H1 (cell line): Measurements from ENCODE around the gene SUPT7L. TPM values are rescaled to one million over a fixed set of nuclear protein-coding genes. Genes with fewer than 3 reads are reported as not detected.

Experiments used
- CTCF ChIA-PET: fragments of 300-600 bp; sonication (Branson Sonifier 250); formaldehyde crosslinking; loops from one replicate; lab custom pipeline; 2021; ENCODE audit not compliant: partially characterized antibody; lab: Charles Lee
- POLR2A ChIA-PET: fragments of 300-600 bp; sonication (Branson Sonifier 250); formaldehyde crosslinking; loops from one replicate; lab custom pipeline; 2021; ENCODE audit warnings: inconsistent platforms; ENCODE audit not compliant: partially characterized antibody; lab: Charles Lee
- DNase-seq, 2 experiments: peaks; one replicate each; pipeline versions ENCODE4 v3.0.0 to v3.0.0-alpha.2; 2010 to 2022; ENCODE audit warnings: low spot score in 2 of 2, low read depth in 1 of 2, mixed read lengths in 1 of 2
- FAIRE-seq: peaks from 2 replicates; lab custom pipeline; 2011; peaks lifted over from hg19 to GRCh38; lab: Jason Lieb, UNC
- H2AFZ ChIP-seq: 2 replicates; pipeline ENCODE4 v1.8.1; 2012; ENCODE audit warnings: low read length, inconsistent platforms
- H2AK5ac ChIP-seq: 2 replicates; pipeline ENCODE4 v1.6.1; 2013; ENCODE audit warnings: low read depth, low read length
- H2BK120ac ChIP-seq: replicated peaks from 2 replicates; pipeline ENCODE3; 2013; ENCODE audit warnings: low read depth, low read length, inconsistent platforms
- H2BK12ac ChIP-seq: 2 replicates; pipeline ENCODE4 v1.6.1; 2013; ENCODE audit warnings: low read depth, low read length
- H2BK15ac ChIP-seq: 2 replicates; pipeline ENCODE4 v1.6.1; 2013; ENCODE audit warnings: low read length
- H2BK20ac ChIP-seq: 2 replicates; pipeline ENCODE4 v1.6.1; 2013; ENCODE audit warnings: low read length
- H2BK5ac ChIP-seq: 2 replicates; pipeline ENCODE4 v1.6.1; 2013; ENCODE audit warnings: low read depth, low read length
- H3K14ac ChIP-seq: 2 replicates; pipeline ENCODE4 v1.6.1; 2013; ENCODE audit warnings: inconsistent platforms; ENCODE audit not compliant: insufficient read length
- H3K18ac ChIP-seq: 2 replicates; pipeline ENCODE4 v1.6.1; 2013; ENCODE audit warnings: low read length; ENCODE audit errors: extremely low read depth
- H3K23ac ChIP-seq: 2 replicates; pipeline ENCODE4 v1.6.1; 2013; ENCODE audit warnings: inconsistent platforms; ENCODE audit not compliant: insufficient read length
- H3K23me2 ChIP-seq: 2 replicates; pipeline ENCODE4 v1.6.1; 2013; ENCODE audit warnings: low read depth, low read length
- H3K27ac ChIP-seq: 2 replicates; pipeline ENCODE4 v1.6.1; 2011; ENCODE audit warnings: low read depth, low read length, inconsistent platforms
- H3K27me3 ChIP-seq, 4 experiments: replicated peaks in 1 of 4; 1 replicate in 1 of 4; 2 replicates in 3 of 4; pipeline versions ENCODE4 v1.6.1 to v1.8.1; 2011 to 2013; ENCODE audit warnings: low read length in 3 of 4, mild to moderate bottlenecking in 3 of 4, inconsistent platforms in 2 of 4, mixed read lengths in 2 of 4, moderate library complexity in 1 of 4; ENCODE audit not compliant: control insufficient read depth in 3 of 4, insufficient read depth in 3 of 4; ENCODE audit errors: extremely low read depth in 1 of 4
- H3K36me3 ChIP-seq, 4 experiments: 2 replicates each; pipeline versions ENCODE4 v1.6.1 to v1.8.1; 2011 to 2013; ENCODE audit warnings: mild to moderate bottlenecking in 4 of 4, low read length in 3 of 4, moderate library complexity in 2 of 4, control low read depth in 1 of 4, inconsistent platforms in 1 of 4; ENCODE audit not compliant: insufficient read depth in 4 of 4, control insufficient read depth in 2 of 4
- H3K4ac ChIP-seq: replicated peaks from 2 replicates; pipeline ENCODE3; 2013; ENCODE audit warnings: low read length, low read depth, mixed read lengths, inconsistent platforms; ENCODE audit not compliant: insufficient read length
- H3K4me1 ChIP-seq, 4 experiments: replicated peaks in 1 of 4; 1 replicate in 1 of 4; 2 replicates in 3 of 4; pipeline versions ENCODE4 v1.6.1 to v1.8.1; 2011 to 2013; ENCODE audit warnings: low read length in 3 of 4, inconsistent platforms in 2 of 4, mixed read lengths in 1 of 4; ENCODE audit not compliant: insufficient read depth in 4 of 4, control insufficient read depth in 3 of 4
- H3K4me2 ChIP-seq, 2 experiments: 2 replicates each; pipeline versions ENCODE4 v1.6.1 to v1.8.1; 2011 to 2013; ENCODE audit warnings: low read depth in 2 of 2, low read length in 2 of 2, control low read depth in 1 of 2, inconsistent platforms in 1 of 2, mild to moderate bottlenecking in 1 of 2; ENCODE audit not compliant: insufficient read depth in 1 of 2
- H3K4me3 ChIP-seq, 4 experiments: fragments of 200-600, 300-600 bp in 1 of 4; sonication (generic), shearing (Covaris generic), sonication (Bioruptor Twin) in 1 of 4; 2 replicates each; pipeline versions ENCODE4 v1.5.1 to v1.8.1; 2011 to 2016; ENCODE audit warnings: low read length in 4 of 4, low read depth in 3 of 4, control low read depth in 2 of 4, inconsistent platforms in 2 of 4, mild to moderate bottlenecking in 2 of 4, mixed read lengths in 1 of 4, moderate library complexity in 1 of 4; ENCODE audit not compliant: insufficient read depth in 2 of 4; ENCODE audit errors: extremely low read depth in 1 of 4
- H3K56ac ChIP-seq: replicated peaks from 2 replicates; pipeline ENCODE3; 2013; ENCODE audit warnings: low read depth, mild to moderate bottlenecking, mixed read lengths, low read length, inconsistent platforms; ENCODE audit not compliant: insufficient read length
- H3K79me1 ChIP-seq: 2 replicates; pipeline ENCODE4 v1.6.1; 2013; ENCODE audit warnings: low read depth, low read length, control low read depth
- H3K79me2 ChIP-seq, 2 experiments: 2 replicates each; pipeline versions ENCODE4 v1.6.1 to v1.8.1; 2012 to 2013; ENCODE audit warnings: low read length in 2 of 2, mild to moderate bottlenecking in 2 of 2, inconsistent platforms in 1 of 2; ENCODE audit not compliant: insufficient read depth in 2 of 2, control insufficient read depth in 1 of 2
- H3K9ac ChIP-seq, 4 experiments: replicated peaks in 1 of 4; 1 replicate in 1 of 4; 2 replicates in 3 of 4; pipeline versions ENCODE4 v1.6.1 to v1.8.1; 2011 to 2013; ENCODE audit warnings: low read depth in 3 of 4, low read length in 3 of 4, control low read depth in 2 of 4, mild to moderate bottlenecking in 2 of 4, moderate library complexity in 2 of 4, inconsistent platforms in 1 of 4; ENCODE audit errors: extremely low read depth in 1 of 4
- H3K9me3 ChIP-seq, 2 experiments: 2 replicates each; pipeline versions ENCODE4 v1.6.1 to v1.8.1; 2012 to 2013; ENCODE audit warnings: mild to moderate bottlenecking in 2 of 2, moderate library complexity in 2 of 2, control low read depth in 1 of 2, inconsistent platforms in 1 of 2, low read depth in 1 of 2, low read length in 1 of 2, mixed read lengths in 1 of 2; ENCODE audit not compliant: insufficient read depth in 2 of 2
- H4K20me1 ChIP-seq, 2 experiments: replicated peaks in 1 of 2; 2 replicates each; pipeline versions ENCODE3 to v1.8.1; 2011 to 2013; ENCODE audit warnings: inconsistent platforms in 2 of 2, low read length in 2 of 2, mild to moderate bottlenecking in 1 of 2; ENCODE audit not compliant: insufficient read depth in 2 of 2, control insufficient read depth in 1 of 2
- H4K5ac ChIP-seq: 2 replicates; pipeline ENCODE4 v1.6.1; 2013; ENCODE audit warnings: low read length, low read depth, mixed read lengths, inconsistent platforms; ENCODE audit not compliant: insufficient read length
- H4K8ac ChIP-seq: 2 replicates; pipeline ENCODE4 v1.8.0; 2013; ENCODE audit warnings: mild to moderate bottlenecking, moderate library complexity, low read length, inconsistent platforms; ENCODE audit not compliant: insufficient read depth; ENCODE audit errors: extremely low read depth
- H4K91ac ChIP-seq: replicated peaks from 2 replicates; pipeline ENCODE3; 2013; ENCODE audit warnings: low read length, mixed read lengths, inconsistent platforms; ENCODE audit not compliant: insufficient read length
- BCL11A ChIP-seq, 2 experiments: IDR thresholded peaks; one replicate each; pipeline ENCODE4 v1.6.1; 2011; ENCODE audit warnings: low read depth in 2 of 2, low read length in 2 of 2, mild to moderate bottlenecking in 2 of 2
- CBX8 ChIP-seq: fragments of 300-800, 300-1000 bp; sonication (generic); IDR thresholded peaks from 2 replicates; pipeline ENCODE4 v1.7.1; 2016; ENCODE audit warnings: low read depth, low read length, borderline replicate concordance
- CHD1 ChIP-seq: IDR thresholded peaks from 2 replicates; pipeline ENCODE4 v1.6.1; 2012; ENCODE audit warnings: low read depth, low read length, improper control_type of control experiment
- CREB1 ChIP-seq: IDR thresholded peaks from 2 replicates; pipeline ENCODE4 v1.6.1; 2012; ENCODE audit warnings: inconsistent platforms
- EGR1 ChIP-seq: IDR thresholded peaks from 2 replicates; pipeline ENCODE4 v1.6.1; 2011; ENCODE audit warnings: low read depth, low read length, borderline replicate concordance
- GABPA ChIP-seq: IDR thresholded peaks from 2 replicates; pipeline ENCODE4 v1.6.1; 2011; ENCODE audit warnings: mild to moderate bottlenecking, low read length, moderate library complexity, borderline replicate concordance; ENCODE audit not compliant: insufficient read depth
- SIN3A ChIP-seq, 2 experiments: IDR thresholded peaks in 1 of 2; conservative IDR thresholded peaks in 1 of 2; 2 replicates each; pipeline ENCODE4 v1.6.1; 2011 to 2012; ENCODE audit warnings: low read length in 2 of 2, improper control_type of control experiment in 1 of 2, low read depth in 1 of 2, mild to moderate bottlenecking in 1 of 2
- WGBS, 2 experiments: shearing (Covaris generic) in 1 of 2; methylation state at CpG; one replicate each; pipeline versions ENCODE4 v1.1.6 to v1.1.7; 2013 to 2015; ENCODE audit warnings: low lambda C conversion rate in 2 of 2, mixed read lengths in 2 of 2, inconsistent platforms in 1 of 2, low coverage in 1 of 2, missing lambda C conversion rate in 1 of 2; ENCODE audit not compliant: insufficient replicate concordance in 2 of 2, insufficient coverage in 1 of 2, insufficient read length in 1 of 2; ENCODE audit errors: extremely low coverage in 1 of 2, missing lambda C conversion rate in 1 of 2; 5-methylcytosine and 5-hydroxymethylcytosine counted together
- polyA plus RNA-seq, 7 experiments: library from polyadenylated mRNA; depleted of rRNA in 3 of 7; stranded (reverse) in 5 of 7; unstranded in 2 of 7; fragments of >200 nt in 5 of 7; fragments of 200-250 nt in 2 of 7; gene quantifications; 1 replicate in 5 of 7; 2 replicates in 1 of 7; 4 replicates in 1 of 7; pipeline versions ENCODE4 v1.2.1 to v1.2.3, GENCODE V29; 2011 to 2013; ENCODE audit warnings: missing spikeins in 2 of 7, mixed read lengths in 2 of 7
- total RNA-seq: library from RNA; stranded (reverse); fragmentation: NEBNext Ultra II Directional; extraction: Animal tissue kit (Norgen Biotek cat#: 25700); gene quantifications from 2 replicates; pipeline ENCODE4 v1.2.1, GENCODE V29; 2021
- TF ChIP-seq, protein P1 (sequence below): IDR thresholded peaks from 2 replicates; pipeline ENCODE4 v1.6.1; 2011; ENCODE audit warnings: low read length, improper control_type of control experiment
- TF ChIP-seq, protein P2 (sequence below): IDR thresholded peaks from 2 replicates; pipeline ENCODE4 v1.6.1; 2011; ENCODE audit warnings: low read depth, mild to moderate bottlenecking, low read length; ENCODE audit not compliant: insufficient read depth

SUPT7L gene
- total and polyA plus RNA-seq, 2 of the 8 experiments (the other 6 are each of a cell fraction or from before 2014, with no cell fraction given): 22.2 to 26.6 TPM

DNA sequence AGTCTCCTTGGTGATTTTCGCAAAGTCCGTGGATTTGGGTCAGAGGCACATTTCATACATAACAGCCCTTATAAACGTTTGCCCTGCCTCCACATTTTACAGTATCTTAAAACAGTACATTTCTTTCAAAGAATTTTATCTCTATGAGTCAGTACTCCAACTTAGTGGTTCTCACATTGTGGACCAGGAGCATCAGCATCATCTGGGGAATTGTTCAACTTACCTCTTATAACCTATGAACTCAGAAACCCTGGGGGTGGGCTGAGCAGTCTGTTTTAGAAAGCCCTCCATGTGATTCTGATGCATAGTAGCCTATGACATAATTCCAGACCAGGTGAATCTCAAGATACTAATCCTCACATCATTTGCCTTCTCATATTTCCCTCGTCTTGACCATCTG is 12.4 kb downstream of the SUPT7L start:
- 87% methylated on average over 4 of the region's 4 CpGs; no CpG with 5 or more reads in 1 of the 2 experiments for WGBS, 2 experiments

More for the DNA sequence above, 12.4 kb downstream of the SUPT7L start:
- Histone ChIP-seq H3K9me3 (no peaks in the 10 kb centered on the region), H2BK120ac (no peak overlapping the region), H3K27me3 (no peaks in the 10 kb centered on the region), H2BK20ac (no peak overlapping the region), H4K20me1 (no peaks in the 10 kb centered on the region), H4K5ac (no peak overlapping the region), H3K23me2 (no peaks in the 10 kb centered on the region), H2AFZ (no peak overlapping the region), H2AK5ac (no peak overlapping the region), H4K8ac (no peak overlapping the region), H3K4me1 (no peaks in the 10 kb centered on the region), H2BK15ac (no peak overlapping the region), H3K79me1 (no peaks in the 10 kb centered on the region), H3K27ac (no peak overlapping the region), H3K18ac (no peak overlapping the region), H2BK5ac (no peak overlapping the region), H3K36me3 (peaks cover 19 to 70% (median 55%) of the 10 kb centered on the region in 4 experiments), H3K4ac (no peak overlapping the region), H3K9ac (no peak overlapping the region), H4K91ac (no peak overlapping the region), H3K79me2 (no peaks in the 10 kb centered on the region), H3K56ac (no peak overlapping the region), H3K14ac (no peak overlapping the region)
- CTCF ChIA-PET: interaction anchor here (5.2 kb wide), 1 partner anchor 32 kb away, joined by 22 read pairs; no protein-coding TSS in a partner anchor
- DNase-seq (no peak), FAIRE-seq (no peak)
- TF ChIP-seq BCL11A (IDR thresholded peaks at IDR 0.05; ENCODE audit: low read depth in 2 of 2, low read length in 2 of 2) (no peak), EGR1 (no peak), CBX8 (no peak), CHD1 (no peak), CREB1 (no peak), GABPA (no peak), SIN3A (conservative IDR thresholded peaks at IDR 0.05 in 1 of 2, IDR thresholded peaks at IDR 0.05 in 1 of 2; ENCODE audit: low read depth in 1 of 2, low read length in 2 of 2) (no peak)
- TF ChIP-seq, protein P1, sequence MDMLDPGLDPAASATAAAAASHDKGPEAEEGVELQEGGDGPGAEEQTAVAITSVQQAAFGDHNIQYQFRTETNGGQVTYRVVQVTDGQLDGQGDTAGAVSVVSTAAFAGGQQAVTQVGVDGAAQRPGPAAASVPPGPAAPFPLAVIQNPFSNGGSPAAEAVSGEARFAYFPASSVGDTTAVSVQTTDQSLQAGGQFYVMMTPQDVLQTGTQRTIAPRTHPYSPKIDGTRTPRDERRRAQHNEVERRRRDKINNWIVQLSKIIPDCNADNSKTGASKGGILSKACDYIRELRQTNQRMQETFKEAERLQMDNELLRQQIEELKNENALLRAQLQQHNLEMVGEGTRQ: no peak
- TF ChIP-seq, protein P2, sequence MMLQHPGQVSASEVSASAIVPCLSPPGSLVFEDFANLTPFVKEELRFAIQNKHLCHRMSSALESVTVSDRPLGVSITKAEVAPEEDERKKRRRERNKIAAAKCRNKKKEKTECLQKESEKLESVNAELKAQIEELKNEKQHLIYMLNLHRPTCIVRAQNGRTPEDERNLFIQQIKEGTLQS: no peak
- TF ChIP-seq, all 59 proteins: peak for 0
- Histone ChIP-seq H3K4me2 (no peak overlapping the region), H3K4me3 (no peak overlapping the region), H3K23ac (no peak overlapping the region), H2BK12ac (no peak overlapping the region)
- POLR2A ChIA-PET: interaction anchor here (0.9 to 1.6 kb wide), 3 partner anchors 9 to 48 kb away, joined by 3 to 4 read pairs (median 3); partner anchors contain the start of genes CCDC121 and GPN1
